Activated CD4-positive, alpha-beta T cell treated with anti-CD3 and anti-CD28 coated beads, Interleukin-2, amount 10 ng/mL, durations not matched to agents 7 days and 5 days (primary cell): ENCODE measurements around the gene ABHD2. TPM values are rescaled to one million over a fixed set of nuclear protein-coding genes. Genes with fewer than 3 reads are reported as not detected.
"Not testable (repeated sequence)": the region's sequence is repeated elsewhere in the genome, so short reads cannot be mapped to it uniquely, and the experiment has no call there.

Experiments
- CTCF ChIA-PET: fragments of 350-600 bp; sonication (Branson Sonifier 250); formaldehyde crosslinking; loops from one replicate; lab custom pipeline; 2021; ENCODE audit warnings: antibody characterized with exemption; lab: Charles Lee
- POLR2A ChIA-PET: fragments of 350-600 bp; sonication (Branson Sonifier 250); formaldehyde crosslinking; loops from one replicate; lab custom pipeline; 2021; ENCODE audit warnings: antibody characterized with exemption; lab: Charles Lee
- DNase-seq: peaks from one replicate; pipeline ENCODE4 v3.0.0-alpha.2; 2020
- H3K27ac Mint-ChIP-seq: one replicate; pipeline ENCODE4 v1.8.0; 2021; ENCODE audit warnings: mild to moderate bottlenecking, moderate library complexity, mixed read lengths
- H3K27me3 Mint-ChIP-seq: one replicate; pipeline ENCODE4 v1.8.0; 2021; ENCODE audit warnings: mixed read lengths
- H3K36me3 Mint-ChIP-seq: one replicate; pipeline ENCODE4 v1.8.0; 2021; ENCODE audit warnings: low read depth, mixed read lengths
- H3K4me1 Mint-ChIP-seq: one replicate; pipeline ENCODE4 v1.8.0; 2021; ENCODE audit warnings: mixed read lengths
- H3K4me3 Mint-ChIP-seq: one replicate; pipeline ENCODE4 v1.8.0; 2021; ENCODE audit warnings: mild to moderate bottlenecking, moderate library complexity, mixed read lengths
- H3K9me3 Mint-ChIP-seq: one replicate; pipeline ENCODE4 v1.8.0; 2021; ENCODE audit warnings: mixed read lengths
- total RNA-seq, 2 experiments: library from RNA; stranded (reverse); gene quantifications; one replicate each; pipeline ENCODE4 v1.2.3, GENCODE V29; 2021

Gene ABHD2
- total RNA-seq, 2 experiments from 2014 or later = 79.7 to 89.0 TPM

- Mint-ChIP-seq H3K36me3 (peaks cover 16% of the 10 kb centered on the region), H3K27ac (no peak overlapping the region), H3K9me3 (no peaks in the 10 kb centered on the region), H3K27me3 (no peaks in the 10 kb centered on the region), H3K4me3 (no peak overlapping the region), H3K4me1 (peaks cover 16% of the 10 kb centered on the region)
- DNase-seq = peak; percentile 51
- CTCF ChIA-PET = interaction anchor here (0.6 to 3.0 kb wide), 14 partner anchors 8 to 113 kb away, joined by 3 to 17 read pairs (median 3); no protein-coding TSS in a partner anchor
- POLR2A ChIA-PET = no interaction called here
Measured at GRCh38 chr15:89129123-89129815, 41.0 kb downstream of the ABHD2 start.

- Mint-ChIP-seq H3K4me1 (peaks cover 16% of the 10 kb centered on the region), H3K9me3 (no peaks in the 10 kb centered on the region), H3K27me3 (no peaks in the 10 kb centered on the region), H3K36me3 (peaks cover 16% of the 10 kb centered on the region), H3K4me3 (no peak overlapping the region), H3K27ac (no peak overlapping the region)
- POLR2A ChIA-PET = no interaction called here
- no peak for DNase-seq
- CTCF ChIA-PET = interaction anchor here (0.6 to 3.0 kb wide), 12 partner anchors 9 to 112 kb away, joined by 3 to 17 read pairs (median 3); no protein-coding TSS in a partner anchor
Measured at GRCh38 chr15:89129816-89130134, 41.5 kb downstream of the ABHD2 start.

GRCh38 chr15:89130201-89130600 lies 41.9 kb downstream of the ABHD2 start:
- Mint-ChIP-seq H3K4me3 (no peak overlapping the region), H3K36me3 (peaks cover 16% of the 10 kb centered on the region)
- no peak for DNase-seq

GRCh38 chr15:89131731-89132130 lies 43.5 kb downstream of the ABHD2 start:
- Mint-ChIP-seq H3K4me3 (no peak overlapping the region), H3K4me1 (peaks cover 25% of the 10 kb centered on the region), H3K27me3 (no peaks in the 10 kb centered on the region), H3K27ac (no peak overlapping the region), H3K9me3 (no peaks in the 10 kb centered on the region), H3K36me3 (peaks cover 14% of the 10 kb centered on the region)
- ChIA-PET CTCF (interaction anchor here (0.7 to 1.0 kb wide), 3 partner anchors 9 to 74 kb away, joined by 3 to 4 read pairs (median 4); partner anchors contain the start of gene ABHD2), POLR2A (interaction anchor here (0.5 kb wide), 1 partner anchor 12 kb away, joined by 3 read pairs; no protein-coding TSS in a partner anchor)
- DNase-seq = no peak

More at GRCh38 chr15:89130201-89130600, 41.9 kb downstream of the ABHD2 start:
- Mint-ChIP-seq H3K27ac (no peak overlapping the region), H3K27me3 (no peaks in the 10 kb centered on the region), H3K9me3 (no peaks in the 10 kb centered on the region), H3K4me1 (peaks cover 16% of the 10 kb centered on the region)
- ChIA-PET CTCF (interaction anchor here (0.6 to 3.0 kb wide), 14 partner anchors 8 to 112 kb away, joined by 3 to 17 read pairs (median 3); partner anchors contain the start of gene ABHD2), POLR2A (no interaction called here)

- H3K4me3 Mint-ChIP-seq = no peak overlapping the region
- peaks cover 33% of the 10 kb centered on the region for H3K4me1 Mint-ChIP-seq
- no peaks in the 10 kb centered on the region for H3K9me3 Mint-ChIP-seq
- POLR2A ChIA-PET = interaction anchor here (0.6 kb wide), 1 partner anchor 32 kb away, joined by 3 read pairs; no protein-coding TSS in a partner anchor
- no peak overlapping the region for H3K27ac Mint-ChIP-seq
- peaks cover 15% of the 10 kb centered on the region for H3K36me3 Mint-ChIP-seq
- CTCF ChIA-PET = interaction anchor here (0.7 to 1.2 kb wide), 3 partner anchors 34 to 75 kb away, joined by 4 to 6 read pairs (median 4); no protein-coding TSS in a partner anchor
- H3K27me3 Mint-ChIP-seq = no peaks in the 10 kb centered on the region
- DNase-seq = no peak
Measured at GRCh38 chr15:89132611-89133507, 44.6 kb downstream of the ABHD2 start.

- DNase-seq, H3K4me3 Mint-ChIP-seq, POLR2A ChIA-PET, H3K27me3 Mint-ChIP-seq, H3K27ac Mint-ChIP-seq, H3K9me3 Mint-ChIP-seq: not testable (repeated sequence)
- Mint-ChIP-seq H3K4me1 (peaks cover 36% of the 10 kb centered on the region), H3K36me3 (peaks cover 15% of the 10 kb centered on the region)
- CTCF ChIA-PET = interaction anchor here (0.7 to 1.0 kb wide), 2 partner anchors 23 to 46 kb away, joined by 3 to 6 read pairs; no protein-coding TSS in a partner anchor
Measured at GRCh38 chr15:89135387-89136077, 47.3 kb downstream of the ABHD2 start.

- H3K36me3 Mint-ChIP-seq = peaks cover 12% of the 10 kb centered on the region
- no peaks in the 10 kb centered on the region for H3K9me3 Mint-ChIP-seq
- H3K27ac Mint-ChIP-seq = no peak overlapping the region
- ChIA-PET POLR2A (no interaction called here), CTCF (interaction anchor here (0.7 to 1.2 kb wide), 3 partner anchors 14 to 47 kb away, joined by 3 to 6 read pairs (median 3); no protein-coding TSS in a partner anchor)
- H3K4me3 Mint-ChIP-seq = no peak overlapping the region
- peaks cover 38% of the 10 kb centered on the region for H3K4me1 Mint-ChIP-seq
- H3K27me3 Mint-ChIP-seq = no peaks in the 10 kb centered on the region
- DNase-seq = no peak
Measured at GRCh38 chr15:89136078-89136806, 48.0 kb downstream of the ABHD2 start.

- no peak overlapping the region for H3K4me3 Mint-ChIP-seq
- H3K27me3 Mint-ChIP-seq = no peaks in the 10 kb centered on the region
- peaks cover 17% of the 10 kb centered on the region for H3K36me3 Mint-ChIP-seq
- ChIA-PET POLR2A (no interaction called here), CTCF (interaction anchor here (0.5 to 1.2 kb wide), 2 partner anchors 13 to 222 kb away, joined by 3 read pairs; no protein-coding TSS in a partner anchor)
- DNase-seq = peak; percentile 15
- peaks cover 41% of the 10 kb centered on the region for H3K4me1 Mint-ChIP-seq
- H3K9me3 Mint-ChIP-seq = no peaks in the 10 kb centered on the region
- H3K27ac Mint-ChIP-seq = no peak overlapping the region
Measured at GRCh38 chr15:89136818-89137772, 48.8 kb downstream of the ABHD2 start.

GRCh38 chr15:89137926-89138325 lies 49.7 kb downstream of the ABHD2 start:
- H3K36me3 Mint-ChIP-seq = peaks cover 23% of the 10 kb centered on the region
- no peaks in the 10 kb centered on the region for H3K9me3 Mint-ChIP-seq
- H3K27me3 Mint-ChIP-seq = no peaks in the 10 kb centered on the region
- ChIA-PET POLR2A (no interaction called here), CTCF (interaction anchor here (1.4 to 1.6 kb wide), 2 partner anchors 9 to 11 kb away, joined by 3 to 8 read pairs; no protein-coding TSS in a partner anchor)
- no peak overlapping the region for H3K27ac Mint-ChIP-seq
- no peak overlapping the region for H3K4me3 Mint-ChIP-seq
- peaks cover 41% of the 10 kb centered on the region for H3K4me1 Mint-ChIP-seq
- DNase-seq = no peak

- ChIA-PET CTCF (interaction anchor here (0.7 to 2.1 kb wide), 5 partner anchors 10 to 234 kb away, joined by 3 to 8 read pairs (median 3); no protein-coding TSS in a partner anchor), POLR2A (no interaction called here)
- H3K27ac Mint-ChIP-seq = no peak overlapping the region
- H3K27me3 Mint-ChIP-seq = no peaks in the 10 kb centered on the region
- H3K4me3 Mint-ChIP-seq = no peak overlapping the region
- H3K4me1 Mint-ChIP-seq = peaks cover 45% of the 10 kb centered on the region
- no peak for DNase-seq
- peaks cover 28% of the 10 kb centered on the region for H3K36me3 Mint-ChIP-seq
- no peaks in the 10 kb centered on the region for H3K9me3 Mint-ChIP-seq
Measured at GRCh38 chr15:89138999-89139612, 50.9 kb downstream of the ABHD2 start.
